ENCODE results near the gene ARHGAP4. TPM values are rescaled to one million over a fixed set of nuclear protein-coding genes. Genes with fewer than 3 reads are reported as not detected.

The ARHGAP4 gene
- total RNA-seq, 1 experiment from 2014 or later: 0.31 TPM

- no peak for DNase-seq (ENCODE audit: low spot score)
Measured at GRCh38 chrX:153945956-153946943, 20.2 kb upstream of the ARHGAP4 start.

- DNase-seq (ENCODE audit: low spot score): no peak
Measured at GRCh38 chrX:153944800-153945150, 18.7 kb upstream of the ARHGAP4 start.

- DNase-seq (ENCODE audit: low spot score): no peak
Measured at GRCh38 chrX:153944140-153944799, 18.2 kb upstream of the ARHGAP4 start, which contains the start of gene RENBP. Gene RENBP (minus strand): TSS chrX:153944643. CDS start chrX:153944610, 33 bp downstream.

GRCh38 chrX:153941336-153942252 is 15.5 kb upstream of the ARHGAP4 start:
- DNase-seq (ENCODE audit: low spot score): no peak

- DNase-seq (ENCODE audit: low spot score): no peak
Measured at GRCh38 chrX:153939573-153939972, 13.5 kb upstream of the ARHGAP4 start.

GRCh38 chrX:153938226-153938786 is 12.2 kb upstream of the ARHGAP4 start:
- no peak for DNase-seq (ENCODE audit: low spot score)

- DNase-seq (ENCODE audit: low spot score): no peak
Measured at GRCh38 chrX:153937056-153937455, 11.0 kb upstream of the ARHGAP4 start.

- DNase-seq (ENCODE audit: low spot score): no peak
Measured at GRCh38 chrX:153935326-153935851, 9.3 kb upstream of the ARHGAP4 start.

- DNase-seq (ENCODE audit: low spot score): peak; percentile 56
Measured at GRCh38 chrX:153934762-153935325, 8.8 kb upstream of the ARHGAP4 start, which contains the start of gene NAA10. Gene NAA10 (minus strand): TSS chrX:153935037. CDS start chrX:153934904, 133 bp downstream.

- no peak for DNase-seq (ENCODE audit: low spot score)
Measured at GRCh38 chrX:153934148-153934761, 8.2 kb upstream of the ARHGAP4 start.

GRCh38 chrX:153933748-153934147 is 7.7 kb upstream of the ARHGAP4 start:
- DNase-seq (ENCODE audit: low spot score): no peak

GRCh38 chrX:153932220-153932915 is 6.3 kb upstream of the ARHGAP4 start:
- DNase-seq (ENCODE audit: low spot score): no peak

- DNase-seq (ENCODE audit: low spot score): no peak
Measured at GRCh38 chrX:153931748-153932147, 5.7 kb upstream of the ARHGAP4 start.

- no peak for DNase-seq (ENCODE audit: low spot score)
Measured at GRCh38 chrX:153931151-153931550, 5.1 kb upstream of the ARHGAP4 start.

GRCh38 chrX:153930011-153930910 is 4.2 kb upstream of the ARHGAP4 start:
- DNase-seq (ENCODE audit: low spot score): no peak

GRCh38 chrX:153929576-153929975 is 3.5 kb upstream of the ARHGAP4 start:
- no peak for DNase-seq (ENCODE audit: low spot score)

GRCh38 chrX:153928846-153929245 is 2.8 kb upstream of the ARHGAP4 start:
- DNase-seq (ENCODE audit: low spot score): no peak

GRCh38 chrX:153927922-153928760 is 2.1 kb upstream of the ARHGAP4 start:
- peak; percentile 96 for DNase-seq (ENCODE audit: low spot score)

All from H4 (cell line).